ENCODE data around the gene ARIH2.

- TF ChIP-seq CTCF (IDR thresholded peaks at IDR 0.05; ENCODE audit: poor library complexity, severe bottlenecking) = no peak
- TF ChIP-seq POLR2AphosphoS5 (IDR thresholded peaks at IDR 0.05) = no peak
Measured at GRCh38 chr3:49032646-49033304, 114.1 kb downstream of the ARIH2 start.
